SHP77 (cell line): ENCODE measurements around the gene ATXN2L.
"Not testable (repeated sequence)": the region's sequence is repeated elsewhere in the genome, so short reads cannot be mapped to it uniquely, and the experiment has no call there.

ENCODE experiments used
- DNase-seq, 2 experiments: peaks; one replicate each; lab custom pipeline; 2025; lab: John Stamatoyannopoulos, UW

ATXN2L gene

DNA sequence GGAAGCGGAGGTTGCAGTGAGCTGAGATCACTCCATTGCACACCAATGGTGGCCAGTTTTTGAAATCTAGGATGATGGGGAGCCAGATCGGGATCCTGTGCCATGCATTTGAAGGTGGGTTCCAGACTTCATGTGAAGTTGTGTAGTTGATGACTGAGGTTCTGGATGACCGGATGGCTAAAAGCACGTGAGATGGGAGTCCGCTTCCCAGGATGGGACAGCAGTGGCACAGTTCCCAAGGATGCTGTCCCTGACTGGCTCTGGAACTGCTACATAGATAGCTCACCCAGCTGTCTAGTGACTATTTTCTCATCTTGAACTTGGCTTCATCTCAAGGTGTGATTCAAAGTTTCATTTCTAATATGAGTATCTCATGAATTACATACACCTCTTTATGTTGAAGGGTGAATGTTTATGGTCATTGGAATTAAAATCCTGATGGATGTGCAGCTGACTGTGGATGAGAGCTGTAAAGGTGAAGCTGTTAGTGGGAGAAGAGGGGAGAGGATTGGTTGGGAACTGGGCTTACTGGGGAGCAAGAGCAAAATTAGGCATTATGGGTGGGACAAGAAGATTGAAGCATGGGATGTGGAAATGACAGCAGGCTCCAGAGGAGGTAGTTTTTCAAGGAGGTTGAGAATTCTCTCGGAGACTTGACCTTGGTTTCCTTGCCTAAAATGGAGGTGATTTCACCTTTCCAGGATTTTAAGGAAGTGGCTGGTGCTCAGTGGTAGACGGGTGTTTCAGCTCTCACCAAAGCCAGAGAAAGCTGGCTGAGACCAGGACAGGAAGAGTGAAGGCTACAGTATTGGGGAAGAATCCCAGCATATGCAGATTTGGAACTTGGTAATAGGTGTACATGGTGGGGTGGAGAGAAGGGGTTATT is 15.1 kb downstream of the ATXN2L start:
- DNase-seq: no peak

DNA sequence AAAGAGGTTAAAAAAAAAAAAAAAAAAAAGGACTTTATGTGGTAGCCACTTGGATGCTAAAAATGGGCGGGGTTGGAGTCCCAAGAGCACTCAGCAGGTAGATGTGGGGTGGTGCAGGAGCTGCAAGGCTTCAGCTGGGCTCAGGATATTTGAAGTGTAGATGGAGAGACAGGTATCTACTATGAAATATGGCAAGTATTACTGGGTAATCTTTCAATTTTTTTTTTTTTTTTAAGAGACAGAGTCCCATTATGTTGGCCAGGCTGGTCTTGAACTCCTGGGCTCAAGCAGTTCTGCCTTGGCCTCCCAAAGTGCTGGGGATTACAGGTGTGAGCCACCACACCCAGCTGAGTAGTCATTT is 15.7 kb downstream of the ATXN2L start:
- no peak for DNase-seq

DNA sequence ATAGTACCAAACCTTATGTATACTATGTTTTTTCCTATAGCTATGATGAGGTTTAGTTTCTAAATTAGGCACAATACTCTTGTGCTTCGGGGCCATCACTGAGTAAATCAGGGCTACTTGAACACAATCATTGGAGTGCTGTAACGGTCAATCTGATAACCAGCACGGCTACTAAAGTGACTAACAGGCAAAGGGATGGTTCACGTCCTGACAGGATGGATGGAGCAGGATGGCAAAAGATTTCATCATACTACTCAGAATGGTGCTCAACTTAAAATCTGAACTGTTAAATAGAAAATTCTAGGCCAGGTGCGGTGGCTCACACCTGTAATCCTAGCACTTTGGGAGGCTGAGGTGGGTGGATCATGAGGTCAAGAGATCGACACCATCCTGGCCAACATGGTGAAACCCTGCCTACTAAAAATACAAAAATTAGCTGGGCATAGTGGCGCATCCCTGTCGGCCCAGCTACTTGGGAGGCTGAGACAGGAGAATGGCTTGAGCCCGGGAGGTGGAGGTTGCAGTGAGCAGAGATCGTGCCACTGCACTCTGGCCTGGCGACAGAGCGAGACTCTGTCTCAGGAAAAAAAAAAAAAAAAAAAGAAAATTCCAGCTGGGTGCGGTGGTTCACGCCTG is 16.3 kb downstream of the ATXN2L start:
- no peak for DNase-seq

DNA sequence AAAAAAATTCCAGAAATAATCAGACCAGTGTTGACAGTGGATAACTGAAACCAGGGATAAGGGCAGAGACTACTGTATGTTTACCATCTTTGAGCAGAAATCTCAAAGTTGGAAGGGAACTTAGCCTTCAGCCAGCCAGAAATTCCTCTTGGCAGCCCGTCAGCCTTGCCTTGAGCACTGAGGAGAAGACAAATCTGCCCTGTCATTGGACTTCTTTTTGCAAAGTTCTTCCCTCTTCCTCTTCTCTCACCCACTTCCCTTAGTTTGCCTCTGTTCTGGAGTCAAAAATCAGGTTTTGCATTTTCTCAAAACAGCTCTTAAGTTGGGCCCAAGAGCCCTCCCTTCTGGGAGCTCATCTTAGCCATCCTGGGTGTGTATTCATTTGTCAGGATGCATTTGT is 17.1 kb downstream of the ATXN2L start:
- DNase-seq: no peak

DNA sequence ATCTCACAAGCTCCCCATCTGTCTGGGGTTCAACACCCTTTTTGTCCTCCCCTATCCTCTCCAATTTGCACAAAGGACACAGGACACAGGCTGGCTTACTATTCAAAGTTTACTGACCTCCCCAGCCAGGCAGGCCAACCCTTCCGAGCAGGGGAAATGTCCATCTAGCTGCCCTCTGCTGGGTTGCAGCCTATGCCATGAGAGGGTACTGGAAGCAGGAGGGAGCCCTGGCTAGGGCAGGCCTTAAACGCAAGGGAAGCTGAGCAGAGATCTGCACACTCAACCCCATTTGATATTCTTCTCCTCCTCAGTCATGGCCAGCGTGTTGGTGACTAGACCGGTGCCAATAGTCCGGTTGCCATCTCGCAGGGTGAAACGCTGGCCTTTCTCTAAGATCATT is 19.9 kb downstream of the ATXN2L start:
- no peak for DNase-seq

DNA sequence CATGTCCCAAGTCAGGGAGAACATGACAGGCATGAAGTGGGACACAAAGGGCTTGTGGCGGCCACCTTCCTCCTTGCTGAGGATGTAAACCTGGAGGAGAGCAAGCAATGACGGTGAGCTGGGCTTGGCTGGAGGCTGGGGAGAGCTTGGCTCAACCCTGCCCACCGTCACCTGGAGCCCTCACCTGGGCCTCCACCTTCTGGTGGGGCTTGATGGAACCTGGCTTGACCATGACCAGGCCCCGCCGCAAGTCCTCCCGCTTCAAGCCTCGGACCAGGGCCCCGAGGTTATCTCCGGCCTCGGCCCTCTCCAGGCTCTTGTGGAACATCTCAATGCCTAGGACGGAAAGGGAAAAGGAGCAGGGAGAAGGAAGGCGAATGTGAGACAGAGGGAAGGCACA is 21.0 kb downstream of the ATXN2L start:
- DNase-seq: no peak

DNA sequence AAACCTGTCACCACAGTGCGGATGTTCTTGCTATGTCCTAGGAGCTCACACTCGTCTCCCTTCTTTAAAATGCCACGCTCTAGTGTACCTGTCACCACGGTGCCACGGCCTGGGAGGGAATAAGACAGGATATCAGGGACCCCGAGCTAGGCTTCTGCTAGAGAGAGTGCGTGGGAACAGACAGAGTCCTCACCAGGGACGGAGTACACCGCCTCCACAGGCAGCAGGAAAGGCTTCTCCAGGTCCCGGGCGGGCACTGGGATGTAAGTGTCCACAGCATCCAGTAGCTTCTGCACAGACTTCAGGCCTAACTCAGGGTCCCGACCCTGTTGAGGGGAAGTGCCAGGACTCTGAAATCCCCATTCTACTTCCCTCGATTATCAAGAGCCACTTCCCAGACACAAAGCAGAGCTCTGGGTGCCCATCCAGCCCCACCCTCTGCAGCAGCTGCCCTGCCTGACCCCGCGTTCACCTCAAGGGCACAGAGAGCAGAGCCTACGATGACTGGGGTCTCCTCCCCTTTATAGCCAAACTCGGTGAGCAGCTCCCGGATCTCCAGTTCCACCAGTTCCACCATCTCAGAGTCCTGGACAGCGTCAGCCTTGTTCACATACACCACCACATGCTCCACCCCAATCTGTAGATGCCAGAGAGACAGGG is 21.6 kb downstream of the ATXN2L start:
- DNase-seq: no peak

DNA sequence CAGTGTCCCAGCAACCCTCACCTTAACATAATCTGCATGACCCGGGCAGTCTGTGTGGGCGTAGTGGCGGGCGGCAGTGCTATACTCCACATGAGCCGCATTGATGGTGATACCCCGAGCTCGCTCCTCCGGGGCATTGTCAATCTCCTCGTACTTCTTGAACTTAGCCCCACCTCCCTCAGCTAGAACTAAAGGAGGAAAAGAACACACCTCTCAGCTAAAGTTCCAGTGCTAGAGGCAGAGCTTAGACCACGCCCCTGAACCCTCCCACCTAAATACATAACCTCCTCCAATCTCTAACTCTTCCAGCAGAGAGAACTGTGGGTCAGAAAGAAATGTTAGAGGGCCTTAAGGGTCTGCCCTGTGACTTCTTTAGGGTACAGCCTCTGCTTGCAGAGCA is 22.5 kb downstream of the ATXN2L start:
- DNase-seq: peak in 1 of 2 experiments; percentile 15

DNA sequence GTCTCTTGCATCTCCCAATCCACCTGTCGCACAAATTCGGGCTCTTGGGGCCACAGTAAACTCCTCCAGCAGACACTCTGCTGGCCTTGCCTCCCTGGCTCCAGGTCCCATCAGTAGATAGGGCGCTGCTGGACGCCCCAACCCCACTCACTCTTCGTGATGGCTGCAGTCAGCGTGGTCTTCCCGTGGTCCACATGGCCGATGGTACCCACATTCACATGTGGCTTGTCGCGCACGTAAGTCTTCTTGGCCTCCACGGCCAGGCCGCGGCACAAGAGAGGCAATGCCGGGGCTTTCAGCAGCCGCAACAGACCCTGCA is 22.9 kb downstream of the ATXN2L start:
- no peak for DNase-seq

DNA sequence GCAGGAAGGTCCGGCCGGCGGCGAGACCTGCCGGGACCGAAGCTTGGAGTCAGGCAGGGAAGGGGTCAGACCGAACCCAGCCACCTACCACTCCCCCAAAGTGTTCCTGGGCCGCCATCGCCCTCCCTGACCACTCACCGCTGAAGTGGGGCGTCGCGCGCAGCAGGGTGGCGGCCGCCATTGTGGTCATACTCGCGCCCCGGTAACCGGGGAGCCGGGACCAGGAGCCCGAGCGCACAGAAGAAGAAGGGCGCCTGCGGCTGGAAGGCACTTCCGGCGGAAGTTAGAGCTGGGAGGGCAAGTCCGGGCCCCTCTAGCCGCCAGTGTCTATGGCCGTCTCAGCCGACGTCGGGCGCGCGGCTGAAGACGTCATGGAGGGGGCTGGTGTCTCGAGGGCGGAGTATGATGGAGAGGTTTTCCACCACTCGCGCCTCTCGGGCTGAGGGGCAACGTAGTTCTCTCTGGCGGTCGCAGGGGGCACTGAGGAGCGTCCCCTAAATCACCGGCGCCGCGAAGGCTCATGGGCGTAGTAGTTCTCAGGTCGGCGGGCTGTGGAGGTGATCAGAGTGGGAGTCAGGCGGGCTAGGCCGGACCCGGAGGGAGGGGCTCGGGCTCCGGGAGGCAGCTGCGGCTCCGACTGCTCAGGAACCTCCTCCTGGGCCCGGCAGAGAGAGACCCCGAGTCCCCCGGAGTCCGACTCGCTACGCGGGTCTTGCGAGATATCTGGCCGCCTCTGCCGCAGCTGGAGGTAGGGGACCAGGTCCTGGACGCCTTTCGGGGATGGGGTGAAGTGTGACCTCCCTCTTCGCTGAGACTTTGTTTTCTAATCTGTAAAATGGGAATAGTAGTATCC is 23.5 kb downstream of the ATXN2L start, which contains the start of gene TUFM:
TUFM (minus strand) TSS at position 269 of the 853 bp plus-strand sequence; CDS start at position 190, 79 bp downstream.
- DNase-seq: peak; percentile 98 to 99

DNA sequence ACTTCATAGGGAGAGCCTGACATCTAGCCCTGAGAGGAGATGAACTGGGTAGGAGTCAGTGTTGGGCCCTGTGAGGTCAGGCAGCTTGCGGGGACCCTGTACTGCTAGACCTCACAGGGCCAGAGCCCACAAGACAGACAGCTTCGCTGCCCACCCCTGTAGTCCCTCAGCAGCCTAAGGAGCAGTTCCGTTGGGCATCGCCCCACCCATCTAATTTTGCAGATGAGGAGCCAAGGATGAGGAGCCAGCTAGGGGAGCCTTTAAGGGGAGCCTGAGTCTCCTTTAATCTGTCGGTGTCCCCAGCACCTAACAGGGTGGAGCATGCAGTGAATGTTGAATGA is 24.1 kb downstream of the ATXN2L start:
- peak in 1 of 2 experiments; percentile 35 for DNase-seq

DNA sequence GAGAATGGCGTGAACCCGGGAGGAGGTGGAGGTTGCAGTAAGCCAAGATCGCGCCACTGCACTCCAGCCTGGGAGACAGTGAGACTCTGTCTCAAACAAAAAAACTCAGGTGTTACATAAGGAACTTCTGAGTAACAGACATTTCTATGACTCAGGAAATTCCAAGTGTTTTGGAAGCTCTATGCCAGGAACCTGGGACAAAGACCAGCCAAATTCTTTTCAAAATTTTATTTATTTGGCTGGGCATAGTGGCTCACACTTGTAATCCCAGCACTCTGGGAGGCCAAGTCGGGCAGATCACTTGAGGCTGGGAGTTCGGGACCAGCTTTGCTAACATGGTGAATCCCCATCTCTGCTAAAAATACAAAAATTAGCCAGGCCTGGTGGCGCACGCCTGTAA is 35.6 kb downstream of the ATXN2L start:
- DNase-seq: no peak

DNA sequence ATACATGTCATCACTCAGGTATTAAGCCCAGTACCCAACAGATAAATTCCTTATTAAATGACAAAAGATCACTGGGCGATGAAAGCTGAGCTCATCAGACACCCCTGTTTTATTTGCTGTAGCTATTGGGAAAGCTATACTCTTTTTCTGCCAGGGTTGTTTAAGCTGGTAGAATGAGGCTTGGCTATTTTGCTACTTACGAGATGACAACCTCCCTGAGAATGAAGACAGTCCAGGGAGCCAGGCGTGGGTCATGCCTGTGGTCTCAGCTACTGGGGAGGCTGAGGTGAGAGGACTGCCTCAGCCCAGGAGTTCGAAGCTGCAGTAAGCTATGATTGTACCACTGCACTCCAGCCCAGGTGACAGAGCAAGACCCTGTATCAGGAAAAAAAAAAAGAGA is 36.5 kb downstream of the ATXN2L start:
- DNase-seq: no peak

DNA sequence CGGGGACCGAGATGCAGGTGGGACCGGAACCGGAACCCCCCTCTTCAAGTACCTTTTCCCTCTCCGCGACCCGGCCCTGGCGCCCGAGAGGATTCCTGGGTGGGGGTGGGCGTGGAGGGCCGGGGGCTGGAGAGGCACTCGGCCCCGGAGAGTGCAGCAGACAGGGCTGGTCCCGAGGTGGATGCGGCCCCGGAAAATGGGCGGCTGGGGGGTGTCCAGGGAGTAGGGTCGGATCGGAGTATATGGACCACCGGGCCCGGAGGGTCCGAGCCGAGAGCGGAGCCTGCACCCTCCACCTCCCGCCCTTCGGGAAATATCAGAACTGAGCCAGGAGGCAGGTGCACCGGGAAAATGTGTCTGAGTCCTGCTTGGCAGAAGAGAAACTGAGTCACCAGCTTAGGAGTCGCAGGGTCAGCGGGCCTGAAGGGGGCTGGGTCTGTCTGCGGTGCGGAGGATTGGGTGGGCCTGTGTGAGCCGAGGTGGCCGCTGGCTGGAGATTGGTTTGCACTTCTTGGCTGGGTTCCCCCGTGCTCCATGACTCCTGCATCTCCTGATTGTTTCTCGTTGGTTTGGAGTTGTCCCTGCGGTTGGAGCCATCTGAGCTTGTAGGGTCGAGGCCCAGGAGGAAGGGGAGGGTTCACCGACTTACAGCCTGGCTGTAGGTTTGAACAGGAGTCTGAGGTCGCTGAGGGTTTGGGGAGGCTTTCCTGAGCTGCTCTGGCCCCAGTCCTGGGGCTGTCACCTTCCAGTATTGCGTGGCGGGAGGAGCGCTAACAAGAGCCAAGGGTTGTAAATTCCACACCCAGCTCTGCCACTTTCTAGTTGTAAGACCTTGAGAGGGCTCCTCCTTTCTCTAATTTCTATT is 41.4 kb downstream of the ATXN2L start:
- no peak for DNase-seq

DNA sequence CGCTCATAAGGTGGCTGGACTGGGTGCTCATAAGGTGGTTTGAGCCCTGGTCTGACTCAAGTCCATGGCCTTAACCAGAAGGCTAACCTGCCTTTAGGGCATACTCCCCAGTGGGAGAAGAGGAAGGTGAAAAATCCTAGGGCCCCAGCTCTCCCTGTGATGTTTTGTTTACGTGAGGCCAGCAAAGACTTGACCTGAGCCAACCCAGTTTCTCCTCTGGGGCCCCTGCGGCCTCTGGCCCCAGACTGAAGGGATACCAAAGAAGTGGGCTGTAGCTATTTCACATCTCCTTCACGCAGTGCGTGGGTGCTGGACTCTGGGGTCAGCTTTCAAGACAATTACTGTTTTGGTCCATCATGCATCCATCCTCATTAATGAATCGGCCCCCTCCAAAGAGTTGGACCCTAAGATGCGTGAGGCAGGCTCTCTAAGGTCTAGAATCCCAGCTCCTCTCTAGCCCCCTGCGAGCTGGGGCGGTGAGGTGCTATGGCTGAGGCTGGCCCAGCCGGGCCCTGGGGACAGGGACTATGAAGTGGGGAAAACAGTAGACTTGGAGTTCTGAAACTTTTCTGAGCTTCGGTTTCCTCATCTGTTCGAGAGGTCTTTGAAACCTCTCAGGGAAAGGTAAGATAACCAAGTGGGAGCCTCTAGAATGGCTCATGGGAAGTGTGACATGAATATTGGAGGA is 42.3 kb downstream of the ATXN2L start:
- no peak for DNase-seq

DNA sequence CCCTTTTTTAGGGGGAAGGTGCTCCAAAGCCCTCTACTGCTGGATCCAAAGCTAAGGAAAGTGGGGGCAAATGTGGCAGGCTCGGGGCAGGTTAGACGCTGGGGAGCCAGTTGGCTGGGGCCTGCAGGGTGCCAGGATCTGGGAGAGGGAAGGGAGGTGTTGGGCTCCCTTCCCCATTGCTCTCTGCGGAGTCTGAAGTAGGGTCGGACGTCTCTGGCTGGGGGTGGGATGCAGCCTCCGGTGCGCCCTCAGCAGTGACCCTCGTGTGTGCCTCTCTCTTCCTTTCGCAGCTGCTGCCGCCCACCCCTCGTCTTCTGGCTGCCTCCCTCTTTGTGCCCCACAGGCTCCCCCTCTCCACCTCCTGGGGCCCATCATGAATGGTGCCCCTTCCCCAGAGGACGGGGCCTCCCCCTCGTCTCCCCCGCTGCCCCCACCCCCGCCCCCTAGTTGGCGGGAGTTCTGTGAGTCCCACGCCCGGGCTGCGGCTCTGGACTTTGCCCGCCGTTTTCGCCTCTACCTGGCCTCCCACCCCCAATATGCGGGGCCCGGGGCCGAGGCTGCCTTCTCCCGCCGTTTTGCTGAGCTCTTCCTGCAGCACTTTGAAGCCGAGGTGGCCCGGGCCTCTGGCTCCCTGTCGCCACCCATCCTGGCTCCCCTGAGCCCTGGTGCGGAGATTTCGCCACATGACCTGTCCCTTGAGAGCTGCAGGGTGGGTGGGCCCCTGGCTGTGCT is 43.1 kb downstream of the ATXN2L start:
- DNase-seq: no peak

DNA sequence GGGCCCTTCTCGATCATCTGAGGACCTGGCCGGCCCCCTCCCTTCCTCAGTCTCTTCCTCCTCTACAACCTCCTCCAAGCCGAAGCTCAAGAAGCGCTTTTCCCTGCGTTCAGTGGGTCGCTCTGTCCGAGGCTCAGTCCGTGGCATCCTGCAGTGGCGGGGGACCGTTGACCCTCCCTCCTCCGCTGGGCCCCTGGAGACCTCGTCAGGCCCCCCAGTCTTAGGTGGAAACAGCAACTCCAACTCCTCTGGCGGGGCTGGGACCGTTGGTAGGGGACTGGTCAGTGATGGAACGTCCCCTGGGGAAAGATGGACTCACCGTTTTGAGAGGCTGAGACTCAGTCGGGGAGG is 43.6 kb downstream of the ATXN2L start:
- DNase-seq: no peak

DNA sequence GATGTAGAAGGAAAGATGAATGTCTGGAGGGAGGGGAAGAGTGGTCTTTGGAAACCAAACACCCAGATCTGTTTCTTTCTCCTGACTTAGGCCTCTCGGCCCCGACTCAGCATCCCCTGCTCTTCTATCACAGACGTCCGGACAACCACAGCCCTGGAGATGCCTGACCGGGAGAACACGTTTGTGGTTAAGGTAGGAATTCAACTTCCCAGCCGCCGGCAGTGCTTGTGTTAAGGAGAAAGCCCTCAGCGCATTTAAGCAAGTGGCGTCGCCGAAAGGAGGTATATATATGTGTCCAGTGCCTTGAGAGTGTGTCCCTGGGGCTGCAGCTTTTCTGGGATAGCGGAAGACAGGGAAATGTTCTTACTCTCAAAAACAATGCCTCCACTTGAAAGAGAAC is 44.4 kb downstream of the ATXN2L start:
- no peak for DNase-seq

DNA sequence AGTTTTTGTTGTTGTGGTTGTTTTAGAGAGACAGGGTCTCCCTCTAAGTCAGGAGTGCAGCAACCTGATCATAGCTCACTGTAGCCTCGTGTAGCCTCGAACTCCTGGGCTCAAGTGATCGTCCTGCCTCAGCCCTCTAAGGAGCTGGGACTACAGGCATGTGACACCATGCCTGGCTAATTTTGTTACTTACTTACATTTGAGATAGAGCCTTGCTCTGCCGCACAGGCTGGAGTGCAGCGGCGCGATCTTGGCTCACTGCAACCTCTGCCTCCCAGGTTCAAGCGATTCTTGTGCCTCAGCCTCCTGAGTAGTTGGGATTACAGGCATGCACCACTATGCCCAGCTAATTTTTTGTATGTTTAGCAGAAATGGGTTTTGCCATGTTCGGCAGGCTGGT is 44.8 kb downstream of the ATXN2L start:
- DNase-seq: not testable (repeated sequence)

DNA sequence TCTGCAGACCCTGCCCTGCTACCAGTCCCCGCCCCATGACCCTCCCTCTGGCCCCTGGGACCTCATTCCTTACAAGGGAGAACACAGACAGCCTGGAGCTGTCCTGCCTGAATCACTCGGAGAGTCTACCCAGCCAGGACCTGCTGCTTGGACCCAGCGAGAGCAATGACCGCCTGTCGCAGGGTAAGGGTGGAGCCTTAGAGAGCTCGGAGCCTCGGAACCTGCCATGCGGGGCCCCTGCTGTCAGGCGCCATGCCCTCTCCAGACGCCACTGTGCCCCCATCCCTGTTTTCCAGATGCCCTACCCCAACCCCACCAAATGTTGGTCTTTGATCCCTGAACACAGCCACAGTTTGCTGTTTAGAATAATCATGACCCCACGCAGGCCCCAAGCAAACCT is 46.4 kb downstream of the ATXN2L start:
- no peak for DNase-seq
